Muscle of leg (tissue), 11 donors: ENCODE measurements around the gene VDAC2. TPM values are rescaled to one million over a fixed set of nuclear protein-coding genes. Genes with fewer than 3 reads are reported as not detected.

Source experiments
- DNase-seq: peaks from one replicate; pipeline ENCODE4 v3.0.0; 2013
- H3K27ac ChIP-seq: one replicate; pipeline ENCODE4 v1.5.1; 2013; ENCODE audit warnings: mild to moderate bottlenecking, low read length, control low read depth
- H3K27me3 ChIP-seq: one replicate; pipeline ENCODE4 v1.6.1; 2013; ENCODE audit warnings: low read length; ENCODE audit not compliant: control insufficient read depth, insufficient read depth
- H3K36me3 ChIP-seq: one replicate; pipeline ENCODE4 v1.6.1; 2013; ENCODE audit warnings: low read length; ENCODE audit not compliant: control insufficient read depth, insufficient read depth
- H3K4me1 ChIP-seq: one replicate; pipeline ENCODE4 v1.6.1; 2013; ENCODE audit warnings: low read length; ENCODE audit not compliant: control insufficient read depth, insufficient read depth
- H3K4me3 ChIP-seq: one replicate; pipeline ENCODE4 v1.5.1; 2013; ENCODE audit warnings: low read length, control low read depth
- H3K9me3 ChIP-seq: replicated peaks from 2 replicates; pipeline ENCODE4 v1.6.1; 2013; ENCODE audit warnings: low read depth, low read length; ENCODE audit not compliant: control insufficient read depth
- whole genome bisulfite sequencing: methylation state at CpG from one replicate; pipeline ENCODE4 v1.1.5; 2013; ENCODE audit warnings: missing lambda C conversion rate; ENCODE audit not compliant: insufficient coverage; 5-methylcytosine and 5-hydroxymethylcytosine counted together
- polyA plus RNA-seq, 8 donors: library from polyadenylated mRNA; unstranded; fragments of 120-200 nt; gene quantifications; one replicate each; pipeline versions ENCODE4 v1.2.1 to v1.2.3, GENCODE V29; 2013; ENCODE audit warnings: inconsistent platforms in 1 of 8, low replicate concordance in 1 of 8; ENCODE audit not compliant: insufficient read length in 8 of 8, insufficient read depth in 1 of 8
- total RNA-seq: library from RNA; stranded (reverse); fragments of 120-200 nt; gene quantifications from one replicate; pipeline ENCODE4 v1.2.4, GENCODE V29; 2013

Gene VDAC2
- total and polyA plus RNA-seq, 9 donors, result 186 to 334 (median 264) TPM

GRCh38 chr10:75246506-75246905, 35.9 kb downstream of the VDAC2 start:
- WGBS, result 87% methylated on average over 2 of the region's 6 CpGs
- no peaks in the 10 kb centered on the region for H3K9me3 ChIP-seq

GRCh38 chr10:75247797-75248196, 37.2 kb downstream of the VDAC2 start:
- H3K27me3 ChIP-seq, result no peaks in the 10 kb centered on the region
- H3K4me3 ChIP-seq, result no peak overlapping the region
- H3K4me1 ChIP-seq, result no peaks in the 10 kb centered on the region
- H3K27ac ChIP-seq, result no peak overlapping the region
- no peak for DNase-seq
- H3K9me3 ChIP-seq, result peaks cover under 1% of the 10 kb centered on the region
- WGBS, result 70% methylated on average over 5 of the region's 5 CpGs
- no peaks in the 10 kb centered on the region for H3K36me3 ChIP-seq

More at GRCh38 chr10:75246506-75246905, 35.9 kb downstream of the VDAC2 start:
- H3K4me3 ChIP-seq, result no peak overlapping the region
- H3K27me3 ChIP-seq, result no peaks in the 10 kb centered on the region
- no peaks in the 10 kb centered on the region for H3K36me3 ChIP-seq
- no peak for DNase-seq
- no peak overlapping the region for H3K27ac ChIP-seq
- no peaks in the 10 kb centered on the region for H3K4me1 ChIP-seq

- Histone ChIP-seq H3K9me3 (peaks cover 17% of the 10 kb centered on the region), H3K4me1 (no peaks in the 10 kb centered on the region), H3K36me3 (no peaks in the 10 kb centered on the region), H3K27ac (no peak overlapping the region), H3K27me3 (no peaks in the 10 kb centered on the region), H3K4me3 (no peak overlapping the region)
- DNase-seq, result no peak
- 50% methylated on average over 1 of the region's 3 CpGs for WGBS
Measured at GRCh38 chr10:75250934-75251333, 40.3 kb downstream of the VDAC2 start.

GRCh38 chr10:75253281-75254220, 43.0 kb downstream of the VDAC2 start:
- H3K36me3 ChIP-seq, result no peaks in the 10 kb centered on the region
- no peak for DNase-seq
- H3K4me1 ChIP-seq, result no peaks in the 10 kb centered on the region
- no peaks in the 10 kb centered on the region for H3K27me3 ChIP-seq
- H3K4me3 ChIP-seq, result no peak overlapping the region
- WGBS, result no CpG with 5 or more reads among the region's 1 CpG
- H3K27ac ChIP-seq, result no peak overlapping the region
- peaks cover 17% of the 10 kb centered on the region for H3K9me3 ChIP-seq

- no peak for DNase-seq
- peaks cover 17% of the 10 kb centered on the region for H3K9me3 ChIP-seq
- no peaks in the 10 kb centered on the region for H3K36me3 ChIP-seq
- no CpG with 5 or more reads among the region's 2 CpGs for WGBS
- H3K27me3 ChIP-seq, result no peaks in the 10 kb centered on the region
- H3K4me1 ChIP-seq, result no peaks in the 10 kb centered on the region
- no peak overlapping the region for H3K4me3 ChIP-seq
- H3K27ac ChIP-seq, result no peak overlapping the region
Measured at GRCh38 chr10:75254739-75255138, 44.1 kb downstream of the VDAC2 start.

- WGBS, result no CpG with 5 or more reads among the region's 3 CpGs
- Histone ChIP-seq H3K4me1 (peaks cover 6% of the 10 kb centered on the region), H3K27ac (no peak overlapping the region), H3K27me3 (peaks cover 7% of the 10 kb centered on the region), H3K36me3 (no peaks in the 10 kb centered on the region), H3K9me3 (no peaks in the 10 kb centered on the region), H3K4me3 (no peak overlapping the region)
- no peak for DNase-seq
Measured at GRCh38 chr10:75260990-75261389, 50.4 kb downstream of the VDAC2 start.

GRCh38 chr10:75261813-75262705, 51.5 kb downstream of the VDAC2 start:
- Histone ChIP-seq H3K27ac (no peak overlapping the region), H3K27me3 (peaks cover 7% of the 10 kb centered on the region), H3K36me3 (no peaks in the 10 kb centered on the region), H3K4me1 (peaks cover 6% of the 10 kb centered on the region), H3K9me3 (no peaks in the 10 kb centered on the region), H3K4me3 (no peak overlapping the region)
- peak; percentile 76 for DNase-seq
- 13% methylated on average over 15 of the region's 25 CpGs for WGBS

- no peaks in the 10 kb centered on the region for H3K36me3 ChIP-seq
- H3K4me3 ChIP-seq, result no peak overlapping the region
- no peaks in the 10 kb centered on the region for H3K9me3 ChIP-seq
- no peak overlapping the region for H3K27ac ChIP-seq
- H3K4me1 ChIP-seq, result peaks cover 6% of the 10 kb centered on the region
- DNase-seq, result no peak
- H3K27me3 ChIP-seq, result peaks cover 7% of the 10 kb centered on the region
- WGBS, result 100% methylated on average over 1 of the region's 1 CpG
Measured at GRCh38 chr10:75263806-75264205, 53.2 kb downstream of the VDAC2 start.

- DNase-seq, result no peak
- 38% methylated on average over 5 of the region's 6 CpGs for WGBS
- no peaks in the 10 kb centered on the region for H3K9me3 ChIP-seq
- no peak overlapping the region for H3K27ac ChIP-seq
- H3K27me3 ChIP-seq, result peaks cover 7% of the 10 kb centered on the region
- peaks cover 6% of the 10 kb centered on the region for H3K4me1 ChIP-seq
- H3K36me3 ChIP-seq, result no peaks in the 10 kb centered on the region
- H3K4me3 ChIP-seq, result no peak overlapping the region
Measured at GRCh38 chr10:75265856-75266255, 55.3 kb downstream of the VDAC2 start.

GRCh38 chr10:75266945-75267344, 56.3 kb downstream of the VDAC2 start:
- H3K27ac ChIP-seq, result no peak overlapping the region
- H3K27me3 ChIP-seq, result peaks cover 5% of the 10 kb centered on the region
- DNase-seq, result no peak
- WGBS, result 64% methylated on average over 2 of the region's 5 CpGs
- H3K36me3 ChIP-seq, result no peaks in the 10 kb centered on the region
- H3K4me3 ChIP-seq, result no peak overlapping the region
- H3K4me1 ChIP-seq, result peaks cover 4% of the 10 kb centered on the region
- H3K9me3 ChIP-seq, result no peaks in the 10 kb centered on the region
